Hair follicular keratinocyte (primary cell): ENCODE results near the gene GJA5. TPM values are rescaled to one million over a fixed set of nuclear protein-coding genes. Genes with fewer than 3 reads are reported as not detected.

Experiments
- total RNA-seq: library from RNA; depleted of rRNA; stranded (reverse); fragments of >200 nt; gene quantifications from 2 replicates; pipeline ENCODE4 v1.2.3, GENCODE V29; 2015

Gene GJA5
- 0.55 and 2.7 TPM in 2 replicates for total RNA-seq

DNA sequence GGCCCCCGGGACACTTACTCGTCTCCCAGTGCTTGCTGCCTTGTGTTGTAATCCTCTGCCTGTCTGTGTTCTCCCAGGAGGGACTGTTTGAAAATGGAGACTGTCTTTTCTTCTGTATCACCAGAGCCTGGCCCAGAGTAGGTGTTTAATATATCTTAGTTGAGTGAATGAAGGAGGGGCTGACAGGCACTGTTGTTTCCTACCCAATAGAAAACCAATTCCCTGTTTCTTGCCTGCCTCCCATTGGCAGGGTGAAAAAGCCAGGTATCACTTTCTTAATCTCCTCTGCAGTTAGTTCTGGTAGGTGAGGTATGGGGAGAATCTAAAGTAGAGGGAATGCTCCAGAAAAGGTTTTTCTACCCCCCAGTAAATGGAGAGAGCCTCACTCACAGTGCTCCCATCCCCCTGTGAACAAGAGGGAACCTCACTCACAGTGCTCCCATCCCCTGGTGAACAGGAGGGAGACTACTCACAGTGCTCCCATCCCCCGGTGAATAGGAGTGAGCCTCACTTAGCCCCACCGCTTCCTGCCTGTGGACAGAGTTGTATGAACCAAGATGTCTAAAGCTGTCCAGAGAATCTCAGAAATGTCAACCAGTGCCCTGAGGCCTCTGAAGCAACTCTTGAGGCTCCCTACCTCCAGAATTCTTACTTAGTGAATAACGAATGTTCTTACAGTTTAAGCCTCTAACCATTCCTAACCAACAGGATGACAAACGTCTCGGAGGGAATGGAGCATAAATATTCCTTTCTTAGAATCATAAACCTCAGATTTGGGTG, at the start of gene GJA5:
Gene GJA5 (minus strand): TSS at position 122 of the 780 bp plus-strand sequence. CDS start 1,364 bp downstream, outside the sequence.

Other genes with a start within 250 kb of the GJA5 start
- 12.7 and 29.2 TPM in 2 replicates for gene BCL9, start 219.1 kb downstream of the GJA5 start, total RNA-seq
- 17.3 and 22.7 TPM in 2 replicates for gene ACP6, start 90.1 kb downstream of the GJA5 start, total RNA-seq
- not detected in 2 replicates for gene GJA8, start 142.2 kb upstream of the GJA5 start, total RNA-seq
- gene GPR89B, start 167.8 kb upstream of the GJA5 start, total RNA-seq, result 12.0 and 20.9 TPM in 2 replicates